ENCODE measurements around the gene PIERCE2.
"Not testable (repeated sequence)": the region's sequence is repeated elsewhere in the genome, so short reads cannot be mapped to it uniquely, and the experiment has no call there.

Gene PIERCE2

GRCh38 chr15:55434989-55435825 lies 26.9 kb downstream of the PIERCE2 start:
- peak; percentile 10 for DNase-seq

DNA sequence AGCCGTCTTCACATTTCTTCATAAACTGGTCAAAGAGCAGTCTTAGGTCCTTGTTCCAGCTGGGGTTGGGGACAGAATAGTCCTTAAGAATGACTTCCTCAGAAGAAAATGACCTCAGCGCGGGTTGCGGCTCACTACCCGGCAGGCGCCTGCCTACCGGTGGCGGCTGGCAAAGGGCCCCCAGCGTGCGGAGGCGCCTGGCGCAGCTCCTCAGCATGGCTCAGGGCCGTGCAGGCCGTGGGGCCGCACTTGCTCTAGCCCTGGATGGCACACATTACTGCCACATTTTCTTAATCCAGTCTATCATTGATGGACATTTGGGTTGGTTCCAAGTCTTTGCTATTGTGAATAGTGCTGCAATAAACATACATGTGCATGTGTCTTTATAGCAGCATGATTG lies 34.8 kb downstream of the PIERCE2 start:
- DNase-seq: not testable (repeated sequence)

DNA sequence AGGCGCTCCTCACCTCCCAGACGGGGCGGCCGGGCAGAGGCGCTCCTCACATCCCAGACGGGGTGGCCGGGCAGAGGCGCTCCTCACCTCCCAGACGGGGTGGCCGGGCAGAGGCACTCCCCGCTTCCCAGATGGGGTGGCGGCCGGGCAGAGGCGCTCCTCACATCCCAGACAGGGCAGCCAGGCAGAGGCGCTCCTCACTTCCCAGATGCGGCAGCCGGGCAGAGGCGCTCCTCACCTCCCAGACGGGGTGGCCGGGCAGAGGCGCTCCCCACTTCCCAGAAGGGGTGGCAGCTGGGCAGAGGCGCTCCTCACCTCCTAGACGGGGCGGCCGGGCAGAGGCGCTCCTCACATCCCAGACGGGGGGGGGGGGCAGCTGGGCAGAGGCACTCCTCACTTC lies 37.6 kb downstream of the PIERCE2 start:
- not testable (repeated sequence) for DNase-seq

DNA sequence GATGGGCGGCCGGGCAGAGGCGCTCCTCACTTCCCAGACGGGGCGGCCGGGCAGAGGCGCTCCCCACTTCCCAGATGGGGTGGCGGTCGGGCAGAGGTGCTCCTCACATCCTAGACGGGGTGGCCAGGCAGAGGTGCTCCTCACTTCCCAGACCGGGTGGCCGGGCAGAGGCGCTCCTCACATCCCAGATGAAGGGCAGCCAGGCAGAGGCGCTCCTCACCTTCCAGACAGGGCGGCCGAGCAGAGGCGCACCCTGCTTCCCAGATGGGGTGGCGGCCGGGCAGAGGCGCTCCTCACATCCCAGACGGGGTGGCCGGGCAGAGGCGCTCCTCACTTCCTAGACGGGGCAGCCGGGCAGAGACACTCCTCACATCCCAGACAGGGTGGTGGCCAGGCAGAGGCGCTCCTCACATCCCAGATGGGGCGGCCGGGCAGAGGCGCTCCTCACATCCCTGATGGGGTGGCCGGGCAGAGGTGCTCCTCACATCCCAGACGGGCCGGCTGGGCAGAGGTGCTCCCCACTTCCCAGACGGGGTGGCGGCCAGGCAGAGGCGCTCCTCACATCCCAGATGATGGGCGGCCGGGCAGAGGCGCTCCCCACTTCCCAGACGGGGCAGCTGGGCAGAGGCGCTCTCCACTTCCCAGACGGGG lies 38.2 kb downstream of the PIERCE2 start:
- not testable (repeated sequence) for DNase-seq

DNA sequence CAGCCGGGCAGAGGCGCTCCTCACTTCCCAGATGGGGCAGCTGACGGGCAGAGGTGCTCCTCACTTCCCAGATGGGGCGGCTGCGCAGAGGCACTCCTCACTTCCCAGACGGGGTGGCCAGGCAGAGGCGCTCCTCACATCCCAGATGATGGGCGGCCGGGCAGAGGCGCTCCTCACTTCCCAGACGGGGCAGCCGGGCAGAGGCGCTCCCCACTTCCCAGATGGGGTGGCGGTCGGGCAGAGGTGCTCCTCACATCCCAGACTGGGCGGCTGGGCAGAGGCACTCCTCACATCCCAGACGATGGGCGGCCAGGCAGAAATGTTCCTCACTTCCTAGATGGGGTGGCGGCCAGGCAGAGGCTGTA lies 38.7 kb downstream of the PIERCE2 start:
- not testable (repeated sequence) for DNase-seq

DNA sequence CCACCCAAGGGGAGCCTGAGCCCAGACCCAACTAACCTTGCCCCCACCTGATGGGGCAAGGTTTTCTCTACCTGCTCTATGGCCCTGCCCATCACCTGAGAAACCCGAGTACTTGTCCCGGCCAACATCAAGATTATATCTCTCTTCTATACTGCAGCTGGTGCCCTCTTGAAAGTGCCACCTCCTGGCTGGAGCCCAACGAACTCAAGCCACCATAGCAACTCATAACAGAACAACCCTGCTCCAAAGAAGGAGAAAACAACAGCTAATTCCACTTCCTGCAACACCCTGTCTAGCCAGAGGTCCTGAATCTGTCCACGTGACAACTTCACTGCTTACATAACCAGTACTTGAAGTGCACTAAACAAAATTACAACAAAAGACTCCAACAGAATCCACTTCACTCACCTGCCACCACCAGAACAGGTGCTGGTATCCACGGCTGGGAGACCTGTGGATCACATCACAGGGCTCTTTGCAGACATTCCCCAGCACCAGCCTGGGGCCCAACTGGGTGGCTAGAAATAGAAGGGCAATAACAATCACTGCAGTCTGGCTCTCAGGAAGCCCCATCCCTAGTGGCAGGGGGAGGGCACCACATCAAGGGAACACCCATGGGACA lies 49.2 kb downstream of the PIERCE2 start:
- DNase-seq: peak; percentile 93

- no peak for DNase-seq
Observed at GRCh38 chr15:55461447-55461846, 53.2 kb downstream of the PIERCE2 start.

DNA sequence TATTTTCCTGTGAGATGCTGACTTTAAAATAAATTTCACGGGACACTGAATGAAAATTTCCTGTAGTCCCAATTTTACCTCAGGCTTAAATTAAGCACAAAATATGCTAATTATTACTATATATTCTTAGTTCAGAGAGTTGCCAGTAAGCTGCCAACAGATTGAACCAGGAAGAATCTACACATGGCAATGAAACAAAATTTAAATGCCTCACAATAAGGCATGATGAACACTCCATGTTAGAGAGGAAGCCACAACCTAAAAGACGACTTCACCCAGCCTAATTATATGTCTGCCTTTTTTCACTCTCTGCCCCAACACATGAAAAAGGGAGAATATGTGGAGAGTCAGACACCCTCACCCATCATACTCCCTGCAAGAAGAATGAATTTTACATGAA lies 60.0 kb downstream of the PIERCE2 start:
- DNase-seq: no peak
